AG04449 (cell line): ENCODE data around the gene KLHL17.
A peak's percentile ranks its signal among the peaks of the same experiment; 100 is the strongest.
"Not testable (repeated sequence)": the region's sequence is repeated elsewhere in the genome, so short reads cannot be mapped to it uniquely, and the experiment has no call there.

Experiments
- CTCF ChIA-PET: fragments of 350-600 bp; formaldehyde crosslinking; extraction: SDS; loops from one replicate; lab custom pipeline; 2021; ENCODE audit warnings: antibody characterized with exemption; lab: Yijun Ruan, JAX
- POLR2A ChIA-PET: fragments of 400-600, 350-600 bp; formaldehyde crosslinking; extraction: SDS; loops from one replicate; lab custom pipeline; 2020; ENCODE audit warnings: antibody characterized with exemption, inconsistent platforms; lab: Yijun Ruan, JAX
- DNase-seq: peaks from one replicate; pipeline ENCODE4 v3.0.0-alpha.2; 2010; ENCODE audit warnings: low read depth, low spot score
- H3K4me3 ChIP-seq: 2 replicates; pipeline ENCODE4 v1.5.1; 2011; ENCODE audit warnings: low read depth, mild to moderate bottlenecking, control low read depth, low read length
- TF ChIP-seq, protein P1 (sequence below): IDR thresholded peaks from one replicate; pipeline ENCODE4 v1.5.1; 2011; ENCODE audit warnings: mild to moderate bottlenecking, moderate library complexity, low read length, control low read depth, inconsistent platforms; ENCODE audit not compliant: insufficient read depth; ENCODE audit errors: missing control alignments

Gene KLHL17

DNA sequence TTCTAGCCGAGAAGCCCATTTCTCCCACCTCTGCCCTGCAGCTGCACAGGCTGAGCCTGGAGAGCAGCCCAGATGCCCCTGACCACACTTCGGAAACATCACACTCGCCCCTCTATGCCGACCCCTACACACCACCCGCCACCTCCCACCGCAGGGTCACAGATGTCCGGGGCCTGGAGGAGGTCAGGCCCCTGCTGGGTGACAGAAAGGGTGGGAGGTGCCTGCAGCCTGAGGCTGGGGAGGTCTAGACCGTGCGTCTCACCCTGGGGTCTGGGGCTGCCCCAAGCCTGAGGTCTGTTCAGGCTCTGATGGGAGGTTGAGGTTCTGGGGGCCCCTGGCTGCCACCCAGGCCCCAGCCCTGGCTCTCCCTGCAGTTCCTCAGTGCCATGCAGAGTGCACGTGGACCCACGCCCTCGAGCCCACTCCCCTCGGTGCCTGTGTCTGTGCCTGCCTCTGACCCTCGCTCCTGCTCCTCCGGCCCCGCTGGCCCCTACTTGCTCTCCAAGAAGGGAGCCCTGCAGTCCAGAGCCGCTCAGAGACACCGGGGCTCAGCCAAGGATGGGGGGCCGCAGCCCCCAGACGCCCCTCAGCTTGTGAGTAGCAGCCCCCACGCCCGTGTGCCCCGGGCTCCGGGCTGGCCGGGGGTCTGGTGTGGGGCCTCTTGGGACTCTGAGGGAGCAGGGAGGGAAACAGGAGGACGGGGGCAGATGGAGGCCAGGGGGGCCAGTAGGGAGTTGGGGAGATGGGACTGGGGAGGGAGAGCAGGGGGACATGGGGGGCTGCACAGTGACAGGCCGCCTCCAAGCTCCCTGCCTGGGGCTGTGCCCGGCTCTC lies 13.3 kb downstream of the KLHL17 start:
- POLR2A ChIA-PET: no interaction called here
- no peak for DNase-seq
- TF ChIP-seq, protein P1, sequence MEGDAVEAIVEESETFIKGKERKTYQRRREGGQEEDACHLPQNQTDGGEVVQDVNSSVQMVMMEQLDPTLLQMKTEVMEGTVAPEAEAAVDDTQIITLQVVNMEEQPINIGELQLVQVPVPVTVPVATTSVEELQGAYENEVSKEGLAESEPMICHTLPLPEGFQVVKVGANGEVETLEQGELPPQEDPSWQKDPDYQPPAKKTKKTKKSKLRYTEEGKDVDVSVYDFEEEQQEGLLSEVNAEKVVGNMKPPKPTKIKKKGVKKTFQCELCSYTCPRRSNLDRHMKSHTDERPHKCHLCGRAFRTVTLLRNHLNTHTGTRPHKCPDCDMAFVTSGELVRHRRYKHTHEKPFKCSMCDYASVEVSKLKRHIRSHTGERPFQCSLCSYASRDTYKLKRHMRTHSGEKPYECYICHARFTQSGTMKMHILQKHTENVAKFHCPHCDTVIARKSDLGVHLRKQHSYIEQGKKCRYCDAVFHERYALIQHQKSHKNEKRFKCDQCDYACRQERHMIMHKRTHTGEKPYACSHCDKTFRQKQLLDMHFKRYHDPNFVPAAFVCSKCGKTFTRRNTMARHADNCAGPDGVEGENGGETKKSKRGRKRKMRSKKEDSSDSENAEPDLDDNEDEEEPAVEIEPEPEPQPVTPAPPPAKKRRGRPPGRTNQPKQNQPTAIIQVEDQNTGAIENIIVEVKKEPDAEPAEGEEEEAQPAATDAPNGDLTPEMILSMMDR: no peak
- CTCF ChIA-PET: interaction anchor here (1.6 to 3.2 kb wide), 3 partner anchors 11 to 68 kb away, joined by 10 to 28 read pairs (median 10); no protein-coding TSS in a partner anchor
- H3K4me3 ChIP-seq: no peak overlapping the region

DNA sequence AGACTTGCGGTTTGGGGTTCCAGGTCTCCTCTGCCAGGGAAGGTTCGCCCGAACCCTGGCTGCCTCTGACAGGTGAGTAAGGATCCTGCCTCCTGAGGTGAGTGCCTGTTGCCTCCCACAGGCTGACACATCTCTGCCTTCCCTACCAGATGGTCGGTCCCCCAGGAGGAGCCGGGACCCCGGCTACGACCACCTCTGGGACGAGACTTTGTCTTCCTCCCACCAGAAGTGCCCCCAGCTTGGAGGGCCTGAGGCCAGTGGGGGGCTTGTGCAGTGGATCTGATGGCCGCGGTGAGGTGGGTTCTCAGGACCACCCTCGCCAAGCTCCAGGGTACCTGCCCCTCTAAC lies 13.9 kb downstream of the KLHL17 start:
- TF ChIP-seq, protein P1: no peak
- no peak overlapping the region for H3K4me3 ChIP-seq
- CTCF ChIA-PET: interaction anchor here (1.6 to 3.2 kb wide), 3 partner anchors 10 to 69 kb away, joined by 10 to 28 read pairs (median 10); no protein-coding TSS in a partner anchor
- no peak for DNase-seq
- POLR2A ChIA-PET: no interaction called here

DNA sequence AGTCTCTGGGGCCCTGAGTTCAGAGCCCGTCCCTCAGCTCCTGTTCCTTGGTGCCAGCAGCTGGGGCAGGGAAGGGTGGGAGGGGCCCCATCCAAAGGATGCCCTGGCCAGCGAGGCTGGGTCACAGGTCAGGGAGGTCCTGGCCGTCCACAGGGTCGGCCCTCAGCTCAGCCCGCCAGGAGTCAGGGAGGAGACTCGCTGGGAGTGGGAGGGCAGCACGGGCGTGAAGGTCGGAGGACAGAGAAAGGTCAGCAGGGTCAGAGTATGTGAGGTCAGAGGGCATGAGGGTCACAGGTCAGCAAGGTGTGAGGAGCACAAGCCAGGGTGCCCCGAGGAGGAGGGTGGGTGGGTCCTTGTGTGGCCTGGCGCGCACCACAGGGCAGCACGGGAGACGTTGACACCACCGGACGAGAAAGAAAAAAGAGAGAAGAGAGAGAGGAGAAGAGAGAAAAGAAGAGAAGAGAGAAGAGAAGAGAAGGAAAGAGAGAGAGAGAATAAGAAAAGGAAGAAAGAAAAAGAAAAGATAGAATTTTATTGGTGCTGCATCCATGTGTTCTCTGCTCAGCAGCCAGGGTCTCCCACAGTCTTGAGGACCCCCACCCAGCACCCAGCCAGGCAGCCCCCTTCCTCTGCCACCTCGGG lies 14.4 kb downstream of the KLHL17 start:
- TF ChIP-seq, protein P1: no peak
- POLR2A ChIA-PET: interaction anchor here (2.2 kb wide), 1 partner anchor 8 kb away, joined by 8 read pairs; the partner anchor contains the start of gene PLEKHN1
- CTCF ChIA-PET: interaction anchor here (1.0 to 3.2 kb wide), 7 partner anchors 8 to 102 kb away, joined by 3 to 29 read pairs (median 10); partner anchors contain the start of gene PLEKHN1
- DNase-seq: no peak
- no peak overlapping the region for H3K4me3 ChIP-seq

DNA sequence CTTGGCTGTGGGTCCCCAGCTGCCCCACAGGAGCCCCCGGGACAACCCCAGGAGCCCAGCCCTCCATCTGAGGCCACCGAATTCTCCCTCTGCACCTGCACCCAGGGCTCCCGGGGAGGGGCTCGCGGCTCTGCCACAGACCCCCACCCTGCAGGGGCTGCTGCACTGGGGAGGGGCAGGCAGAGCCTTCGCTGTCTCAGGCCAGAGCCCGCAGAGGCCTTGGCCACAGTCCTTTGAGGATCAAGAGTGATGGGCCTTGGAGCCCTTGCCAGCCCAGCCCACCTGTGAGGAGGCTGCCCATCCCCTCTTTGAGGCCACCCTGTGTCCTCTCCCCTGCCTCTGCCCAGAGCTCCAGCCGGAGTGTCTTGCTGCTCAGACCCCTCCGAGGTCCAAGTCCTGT lies 15.0 kb downstream of the KLHL17 start:
- TF ChIP-seq, protein P1: no peak
- H3K4me3 ChIP-seq: no peak overlapping the region
- POLR2A ChIA-PET: interaction anchor here (2.2 kb wide), 1 partner anchor 8 kb away, joined by 8 read pairs; the partner anchor contains the start of gene PLEKHN1
- no peak for DNase-seq
- CTCF ChIA-PET: interaction anchor here (0.8 to 3.2 kb wide), 11 partner anchors 8 to 102 kb away, joined by 3 to 29 read pairs (median 5); partner anchors contain the start of genes ISG15 and PLEKHN1

DNA sequence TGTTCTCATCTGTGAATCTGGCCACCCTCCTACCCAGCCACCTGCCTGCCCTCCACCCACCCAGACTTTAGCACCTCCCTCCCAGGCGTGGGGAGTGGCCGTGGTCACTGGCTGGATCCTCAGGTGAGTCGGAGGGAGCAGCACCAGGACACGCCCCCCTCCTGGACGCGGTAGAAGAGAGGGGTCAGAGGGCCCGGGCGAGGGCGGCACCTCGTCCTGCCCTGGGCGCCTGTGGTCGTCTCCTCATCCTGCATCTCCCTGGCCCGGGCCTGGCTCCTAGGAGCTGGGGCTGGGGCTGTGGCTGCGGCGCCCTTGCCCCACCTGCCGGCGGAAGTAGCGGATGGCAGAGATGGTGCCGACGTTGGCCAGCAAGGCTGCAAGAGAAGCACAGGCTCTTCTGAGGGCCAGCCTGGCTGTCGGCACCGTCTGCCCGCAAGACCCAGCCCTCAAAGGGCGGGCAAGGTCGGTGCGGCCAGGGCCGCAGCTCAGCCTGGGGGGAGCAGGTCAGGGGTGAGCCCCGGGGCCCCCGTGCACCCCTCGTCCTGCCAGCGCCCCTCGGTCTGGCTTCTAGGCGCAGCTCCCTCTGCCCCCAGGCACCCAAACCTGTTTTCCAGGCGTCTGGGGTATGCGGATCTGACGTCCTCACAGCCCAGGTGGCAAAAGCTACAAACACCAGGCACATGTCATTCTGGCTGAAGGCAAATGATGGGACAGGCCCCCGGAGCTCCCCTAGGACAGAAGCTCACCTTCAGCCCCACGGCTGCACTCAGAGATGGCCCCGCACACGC lies 15.7 kb downstream of the KLHL17 start:
- DNase-seq: no peak
- ChIA-PET POLR2A (interaction anchor here (2.2 kb wide), 1 partner anchor 9 kb away, joined by 8 read pairs; the partner anchor contains the start of gene PLEKHN1), CTCF (interaction anchor here (0.6 to 3.2 kb wide), 16 partner anchors 8 to 117 kb away, joined by 3 to 29 read pairs (median 4); partner anchors contain the start of genes ISG15 and PLEKHN1)
- TF ChIP-seq, protein P1: peak; percentile 87
- H3K4me3 ChIP-seq: peak overlapping the region; percentile 29

DNA sequence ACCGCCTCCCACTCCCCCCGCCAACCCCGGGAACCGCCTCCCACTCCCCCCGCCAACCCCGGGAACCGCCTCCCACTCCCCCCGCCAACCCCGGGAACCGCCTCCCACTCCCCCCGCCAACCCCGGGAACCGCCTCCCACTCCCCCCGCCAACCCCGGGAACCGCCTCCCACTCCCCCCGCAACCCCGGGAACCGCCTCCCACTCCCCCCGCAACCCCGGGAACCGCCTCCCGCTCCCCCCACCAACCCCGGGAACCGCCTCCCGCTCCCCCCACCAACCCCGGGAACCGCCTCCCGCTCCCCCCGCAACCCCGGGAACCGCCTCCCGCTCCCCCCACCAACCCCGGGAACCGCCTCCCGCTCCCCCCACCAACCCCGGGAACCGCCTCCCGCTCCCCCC lies 16.4 kb downstream of the KLHL17 start:
- not testable (repeated sequence) for DNase-seq, H3K4me3 ChIP-seq
- ChIA-PET CTCF (interaction anchor here (0.7 to 3.2 kb wide), 12 partner anchors 7 to 107 kb away, joined by 3 to 29 read pairs (median 4); partner anchors contain the start of gene PLEKHN1), POLR2A (interaction anchor here (2.2 kb wide), 1 partner anchor 10 kb away, joined by 8 read pairs; the partner anchor contains the start of gene PLEKHN1)
